CD14-positive monocyte (primary cell): ENCODE measurements around the gene SLC2A9. TPM values are rescaled to one million over a fixed set of nuclear protein-coding genes. Genes with fewer than 3 reads are reported as not detected.
A peak's percentile ranks its signal among the peaks of the same experiment; 100 is the strongest.

ENCODE experiments used
- DNase-seq, 3 donors: peaks; one replicate each; pipeline ENCODE4 v3.0.0-alpha.2; 2011 to 2022
- H2AFZ ChIP-seq: 2 replicates; pipeline ENCODE4 v1.6.0; 2012; ENCODE audit warnings: mild to moderate bottlenecking, low read depth, low read length, inconsistent platforms; ENCODE audit not compliant: insufficient read depth, poor library complexity, severe bottlenecking
- H3K27ac ChIP-seq, 2 donors: 1 replicate in 1 of 2; 2 replicates in 1 of 2; pipeline ENCODE4 v1.5.1; 2012 to 2013; ENCODE audit warnings: low read length in 2 of 2, control low read depth in 1 of 2, inconsistent platforms in 1 of 2, low read depth in 1 of 2, mild to moderate bottlenecking in 1 of 2
- H3K27me3 ChIP-seq, 2 donors: one replicate each; pipeline versions ENCODE4 v1.6.0 to v1.6.1; 2011 to 2013; ENCODE audit warnings: low read length in 2 of 2; ENCODE audit not compliant: control insufficient read depth in 2 of 2, insufficient read depth in 2 of 2
- H3K36me3 ChIP-seq, 2 donors: replicated peaks in 1 of 2; 1 replicate in 1 of 2; 2 replicates in 1 of 2; pipeline versions ENCODE4 v1.5.1 to v1.6.1; 2012 to 2013; ENCODE audit warnings: low read length in 2 of 2, control low read depth in 1 of 2, inconsistent platforms in 1 of 2, mild to moderate bottlenecking in 1 of 2; ENCODE audit not compliant: insufficient read depth in 2 of 2, control insufficient read depth in 1 of 2
- H3K4me1 ChIP-seq, 2 donors: 1 replicate in 1 of 2; 2 replicates in 1 of 2; pipeline versions ENCODE4 v1.5.1 to v1.6.1; 2012 to 2013; ENCODE audit warnings: low read length in 2 of 2, control low read depth in 1 of 2, inconsistent platforms in 1 of 2, mild to moderate bottlenecking in 1 of 2, moderate library complexity in 1 of 2; ENCODE audit not compliant: insufficient read depth in 2 of 2, control insufficient read depth in 1 of 2
- H3K4me2 ChIP-seq: replicated peaks from 2 replicates; pipeline ENCODE3; 2012; ENCODE audit warnings: low read length, moderate library complexity, mild to moderate bottlenecking; ENCODE audit not compliant: poor library complexity, severe bottlenecking; ENCODE audit errors: extremely low read depth
- H3K4me3 ChIP-seq, 3 experiments: fragments of 200-600 bp in 1 of 3; sonication (generic) in 1 of 3; replicated peaks in 1 of 3; 1 replicate in 2 of 3; 2 replicates in 1 of 3; pipeline ENCODE4 v1.5.1; 2011 to 2013; ENCODE audit warnings: low read length in 3 of 3, mild to moderate bottlenecking in 3 of 3, control low read depth in 2 of 3, low read depth in 2 of 3, inconsistent platforms in 1 of 3, moderate library complexity in 1 of 3
- H3K79me2 ChIP-seq: 2 replicates; pipeline ENCODE4 v1.6.0; 2012; ENCODE audit warnings: mild to moderate bottlenecking, control low read depth, inconsistent platforms, low read length, moderate library complexity; ENCODE audit not compliant: insufficient read depth
- H3K9ac ChIP-seq: 2 replicates; pipeline ENCODE4 v1.6.0; 2017; ENCODE audit warnings: low read length, mild to moderate bottlenecking; ENCODE audit not compliant: insufficient read depth, poor library complexity, severe bottlenecking
- H3K9me3 ChIP-seq, 2 donors: replicated peaks in 1 of 2; 1 replicate in 1 of 2; 2 replicates in 1 of 2; pipeline versions ENCODE4 v1.5.1 to v1.6.1; 2012 to 2013; ENCODE audit warnings: low read length in 2 of 2, control low read depth in 1 of 2; ENCODE audit not compliant: control insufficient read depth in 1 of 2, insufficient read depth in 1 of 2
- H4K20me1 ChIP-seq: 2 replicates; pipeline ENCODE4 v1.6.0; 2012; ENCODE audit warnings: mild to moderate bottlenecking, low read length, control low read depth, moderate library complexity; ENCODE audit not compliant: insufficient read depth
- H3K27ac Mint-ChIP-seq, 7 donors: one replicate each; pipeline ENCODE4 v1.8.0; 2020; ENCODE audit warnings: mild to moderate bottlenecking in 7 of 7, mixed read lengths in 7 of 7, moderate library complexity in 6 of 7, inconsistent platforms in 2 of 7
- H3K27me3 Mint-ChIP-seq, 3 donors: one replicate each; pipeline ENCODE4 v1.8.0; 2021 to 2022; ENCODE audit warnings: low read depth in 3 of 3, mild to moderate bottlenecking in 3 of 3, mixed read lengths in 3 of 3, moderate library complexity in 3 of 3, inconsistent platforms in 1 of 3
- H3K36me3 Mint-ChIP-seq, 2 donors: one replicate each; pipeline ENCODE4 v1.8.0; 2020; ENCODE audit warnings: mixed read lengths in 2 of 2, inconsistent platforms in 1 of 2, mild to moderate bottlenecking in 1 of 2
- H3K4me1 Mint-ChIP-seq: one replicate; pipeline ENCODE4 v1.8.0; 2020; ENCODE audit warnings: mild to moderate bottlenecking, mixed read lengths
- H3K4me3 Mint-ChIP-seq, 2 donors: one replicate each; pipeline ENCODE4 v1.8.0; 2020; ENCODE audit warnings: mild to moderate bottlenecking in 2 of 2, mixed read lengths in 2 of 2, moderate library complexity in 1 of 2
- H3K9me3 Mint-ChIP-seq, 7 donors: one replicate each; pipeline ENCODE4 v1.8.0; 2020 to 2022; ENCODE audit warnings: mixed read lengths in 7 of 7, mild to moderate bottlenecking in 6 of 7, moderate library complexity in 6 of 7, inconsistent platforms in 2 of 7
- CTCF ChIP-seq: fragments of 200-600 bp; IDR thresholded peaks from one replicate; pipeline ENCODE4 v1.8.0; 2022; ENCODE audit warnings: antibody characterized with exemption, mild to moderate bottlenecking
- WGBS: methylation state at CpG from one replicate; pipeline ENCODE4 v1.1.5; 2013; ENCODE audit warnings: missing lambda C conversion rate; ENCODE audit not compliant: insufficient coverage; 5-methylcytosine and 5-hydroxymethylcytosine counted together
- intact Hi-C, 2 donors: fragments of 100-400 bp; cut with micrococcal nuclease; formaldehyde crosslinking; loops; one replicate each; pipeline versions ENCODE4 v1.15.0 to v1.15.1; 2023
- polyA plus RNA-seq, 3 donors: library from polyadenylated mRNA; depleted of rRNA in 1 of 3; unstranded in 2 of 3; stranded (reverse) in 1 of 3; fragments of 300-500 nt in 2 of 3; fragments of >200 nt in 1 of 3; fragmentation: Illumina TruSeq in 2 of 3; gene quantifications; 1 replicate in 2 of 3; 2 replicates in 1 of 3; pipeline ENCODE4 v1.2.3, GENCODE V29; 2012 to 2021

SLC2A9 gene
- polyA plus RNA-seq, 3 donors: 27.3 to 38.6 (median 34.7) TPM

GRCh38 chr4:9916937-9917336 is 104.4 kb downstream of the SLC2A9 start:
- no peak overlapping the region for H3K4me3 ChIP-seq
- H2AFZ ChIP-seq: no peak overlapping the region
- H3K27ac ChIP-seq: peak overlapping the region in 1 of 2 donors; percentile 42
- H3K36me3 ChIP-seq: peaks cover 72 to 92% of the 10 kb centered on the region in 2 donors
- H3K27me3 ChIP-seq: no peaks in the 10 kb centered on the region
- peaks cover 3% of the 10 kb centered on the region for H4K20me1 ChIP-seq
- no peaks in the 10 kb centered on the region for H3K79me2 ChIP-seq
- no peaks in the 10 kb centered on the region for H3K9me3 ChIP-seq
- no peak overlapping the region for H3K4me3 Mint-ChIP-seq
- no peak for DNase-seq
- TF ChIP-seq CTCF: no peak
- H3K4me1 ChIP-seq: no peaks in the 10 kb centered on the region
- intact Hi-C loops: no loop called here
- H3K4me1 Mint-ChIP-seq: peaks cover 2% of the 10 kb centered on the region
- peaks cover 0 to 2% (median 1%) of the 10 kb centered on the region in 3 donors for H3K27me3 Mint-ChIP-seq
- no peak overlapping the region for H3K4me2 ChIP-seq
- H3K27ac Mint-ChIP-seq: peak overlapping the region in 2 of 7 donors; percentile 51 to 71
- H3K36me3 Mint-ChIP-seq: peaks cover 81 to 89% of the 10 kb centered on the region in 2 donors
- no peaks in the 10 kb centered on the region for H3K9me3 Mint-ChIP-seq
- H3K9ac ChIP-seq: no peak overlapping the region
- WGBS: no CpG with 5 or more reads among the region's 3 CpGs

GRCh38 chr4:9916346-9916745 is 105.0 kb downstream of the SLC2A9 start:
- Histone ChIP-seq H3K4me2 (no peak overlapping the region), H3K4me3 (no peak overlapping the region), H3K36me3 (peaks cover 75 to 93% of the 10 kb centered on the region in 2 donors), H3K27ac (peak overlapping the region in 1 of 2 donors; percentile 42), H3K9me3 (no peaks in the 10 kb centered on the region), H3K27me3 (no peaks in the 10 kb centered on the region), H3K79me2 (no peaks in the 10 kb centered on the region), H2AFZ (no peak overlapping the region), H4K20me1 (peaks cover 3% of the 10 kb centered on the region), H3K9ac (no peak overlapping the region), H3K4me1 (no peaks in the 10 kb centered on the region)
- intact Hi-C loops: no loop called here
- H3K4me1 Mint-ChIP-seq: peaks cover 2% of the 10 kb centered on the region
- peak overlapping the region in 2 of 7 donors; percentile 26 to 40 for H3K27ac Mint-ChIP-seq
- H3K9me3 Mint-ChIP-seq: no peaks in the 10 kb centered on the region
- peaks cover 82 to 92% of the 10 kb centered on the region in 2 donors for H3K36me3 Mint-ChIP-seq
- no peak overlapping the region for H3K4me3 Mint-ChIP-seq
- peaks cover 0 to 2% (median 1%) of the 10 kb centered on the region in 3 donors for H3K27me3 Mint-ChIP-seq
- no peak for DNase-seq
- no peak for TF ChIP-seq CTCF
- no CpG with 5 or more reads among the region's 1 CpG for WGBS
